Natural killer cell treated with Interleukin-12 subunit alpha and Interleukin-12 subunit beta and Interleukin-15 and Interleukin-18, amount 100 ng/mL, for 72 hours (primary cell): ENCODE results near the gene CFAP90. TPM values are rescaled to one million over a fixed set of nuclear protein-coding genes. Genes with fewer than 3 reads are reported as not detected.

ENCODE experiments used
- ATAC-seq, 2 donors: fragments of 150-1000 bp; cut with Tn5 transposase in 1 of 2; sonication (Bioruptor Pico), chemical (Tn5 transposase) in 1 of 2; 2 replicates each; pipeline ENCODE4 v1.10.0; 2021
- DNase-seq: peaks from one replicate; pipeline ENCODE4 v3.0.0; 2022; ENCODE audit warnings: low spot score
- H3K27ac Mint-ChIP-seq, 2 donors: 1 replicate in 1 of 2; 2 replicates in 1 of 2; pipeline ENCODE4 v1.8.0; 2022; ENCODE audit warnings: mixed read lengths in 2 of 2, mild to moderate bottlenecking in 1 of 2, moderate library complexity in 1 of 2
- H3K27me3 Mint-ChIP-seq, 2 donors: 1 replicate in 1 of 2; 2 replicates in 1 of 2; pipeline ENCODE4 v1.8.0; 2022; ENCODE audit warnings: mixed read lengths in 2 of 2
- H3K36me3 Mint-ChIP-seq: one replicate; pipeline ENCODE4 v1.8.0; 2022; ENCODE audit warnings: mixed read lengths
- H3K4me1 Mint-ChIP-seq, 2 donors: 1 replicate in 1 of 2; 2 replicates in 1 of 2; pipeline ENCODE4 v1.8.0; 2022; ENCODE audit warnings: low read depth in 2 of 2, mixed read lengths in 2 of 2, mild to moderate bottlenecking in 1 of 2
- H3K4me3 Mint-ChIP-seq: one replicate; pipeline ENCODE4 v1.8.0; 2022; ENCODE audit warnings: mixed read lengths
- H3K9me3 Mint-ChIP-seq: 2 replicates; pipeline ENCODE4 v1.8.0; 2022; ENCODE audit warnings: mixed read lengths
- total RNA-seq, 2 donors: library from RNA; stranded (reverse); gene quantifications; one replicate each; pipeline ENCODE4 v1.2.3, GENCODE V29; 2022

The CFAP90 gene
- total RNA-seq, 2 donors from 2014 or later: not detected

DNA sequence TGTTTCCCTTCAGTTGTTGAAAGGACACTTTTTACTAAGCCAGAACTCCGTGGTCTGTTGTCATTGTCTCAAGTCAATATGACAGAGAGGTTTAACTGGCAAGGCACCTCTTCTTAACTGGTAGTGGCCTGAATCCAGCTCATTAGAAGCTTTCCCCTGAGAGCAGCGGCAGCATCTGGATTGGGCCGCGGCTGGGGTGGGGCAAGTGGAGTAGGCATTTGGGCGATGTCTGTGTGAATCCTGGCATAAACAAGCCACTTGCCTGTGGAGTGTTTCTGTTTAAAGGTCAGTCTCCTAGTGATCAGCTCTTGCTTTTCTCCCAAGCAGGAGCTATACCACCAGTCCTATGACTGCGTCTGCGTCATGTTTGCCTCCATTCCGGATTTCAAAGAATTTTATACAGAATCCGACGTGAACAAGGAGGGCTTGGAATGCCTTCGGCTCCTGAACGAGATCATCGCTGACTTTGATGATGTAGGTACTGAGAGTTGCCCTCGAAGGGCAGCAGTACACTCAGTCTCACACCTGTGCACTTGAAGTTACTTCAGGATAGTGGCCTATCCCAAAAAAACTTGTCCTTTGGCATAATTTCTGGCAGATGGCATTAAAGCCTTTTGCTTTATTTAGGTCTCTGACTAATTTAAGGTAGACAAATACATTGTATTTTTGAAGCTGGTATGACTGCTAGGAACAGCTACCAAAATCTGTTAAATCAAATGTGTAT, 48.9 kb downstream of the CFAP90 start:
- ATAC-seq (no peak), DNase-seq (no peak)
- no peaks in the 10 kb centered on the region for H3K9me3 Mint-ChIP-seq
- H3K27me3 Mint-ChIP-seq: peaks cover 2 to 5% of the 10 kb centered on the region in 2 donors
- no peak overlapping the region for H3K4me3 Mint-ChIP-seq
- H3K4me1 Mint-ChIP-seq: no peaks in the 10 kb centered on the region
- no peaks in the 10 kb centered on the region for H3K36me3 Mint-ChIP-seq
- H3K27ac Mint-ChIP-seq: no peak overlapping the region

DNA sequence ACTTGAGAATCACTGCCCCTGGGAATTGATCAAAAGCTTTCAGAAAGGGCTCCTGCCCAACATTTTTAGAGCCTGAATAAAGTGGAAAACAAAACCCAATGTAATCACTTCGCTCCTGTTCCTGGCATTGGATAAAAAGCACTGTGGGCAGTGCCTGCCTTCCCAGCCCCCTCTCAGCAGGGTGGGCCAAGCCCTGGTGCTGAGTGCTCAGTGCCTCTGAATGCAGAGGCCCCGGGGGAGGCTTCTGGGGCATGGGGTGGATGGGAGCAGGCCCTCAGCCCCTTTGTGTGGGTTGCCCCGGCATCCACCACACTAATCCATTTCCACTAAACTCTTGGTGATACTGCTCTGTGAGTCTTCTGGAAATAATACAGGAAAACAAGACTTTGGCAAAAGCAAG, 55.6 kb downstream of the CFAP90 start:
- no peak for ATAC-seq
- Mint-ChIP-seq H3K4me3 (no peak overlapping the region), H3K27ac (no peak overlapping the region), H3K4me1 (no peaks in the 10 kb centered on the region), H3K9me3 (no peaks in the 10 kb centered on the region), H3K36me3 (no peaks in the 10 kb centered on the region), H3K27me3 (peaks cover 2 to 5% of the 10 kb centered on the region in 2 donors)
- no peak for DNase-seq

DNA sequence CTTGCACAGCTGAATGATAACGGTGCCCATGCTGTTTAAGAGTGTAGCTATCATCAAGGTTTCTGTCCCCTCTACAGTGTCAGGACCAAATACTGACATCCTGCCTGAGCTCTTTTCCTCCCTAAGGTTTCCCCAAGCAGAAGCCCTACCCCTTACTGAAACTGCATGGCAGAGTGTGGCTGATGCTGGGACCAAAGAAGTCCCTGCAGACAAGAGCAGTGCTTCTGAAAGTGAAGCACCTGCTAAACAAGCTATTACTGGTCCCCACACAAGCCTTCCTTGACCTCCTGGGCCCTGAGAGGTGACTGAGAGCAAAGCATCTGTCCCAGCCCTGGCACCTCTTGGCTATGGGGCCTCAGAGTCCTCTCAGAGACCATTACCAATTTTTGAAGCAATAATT, 56.1 kb downstream of the CFAP90 start:
- DNase-seq (no peak), ATAC-seq (no peak)
- Mint-ChIP-seq H3K36me3 (no peaks in the 10 kb centered on the region), H3K27ac (no peak overlapping the region), H3K4me3 (no peak overlapping the region), H3K9me3 (no peaks in the 10 kb centered on the region), H3K27me3 (peaks cover 2 to 7% of the 10 kb centered on the region in 2 donors), H3K4me1 (no peaks in the 10 kb centered on the region)

DNA sequence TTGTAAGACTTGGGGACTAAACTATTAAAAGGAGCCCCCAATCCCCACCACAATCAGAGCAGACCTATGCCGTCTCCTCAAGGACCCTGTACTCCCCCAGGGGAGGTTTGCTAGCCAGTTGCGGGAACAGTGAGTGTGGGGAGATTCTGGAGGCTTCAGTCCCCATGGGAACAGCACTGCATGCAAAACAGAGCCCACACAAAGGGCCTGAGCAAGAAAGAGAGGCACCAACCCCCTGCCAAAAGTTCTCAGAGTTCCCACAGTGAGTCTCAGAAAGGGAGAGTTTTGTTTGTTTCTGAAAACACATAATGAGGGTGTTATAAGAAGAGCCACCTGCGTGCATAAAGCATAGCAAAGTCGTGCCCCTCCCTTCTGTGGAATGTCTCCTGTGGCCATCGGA, 56.6 kb downstream of the CFAP90 start:
- peaks cover 2 to 7% of the 10 kb centered on the region in 2 donors for H3K27me3 Mint-ChIP-seq
- no peaks in the 10 kb centered on the region for H3K4me1 Mint-ChIP-seq
- no peak overlapping the region for H3K27ac Mint-ChIP-seq
- DNase-seq (no peak), ATAC-seq (no peak)
- no peaks in the 10 kb centered on the region for H3K9me3 Mint-ChIP-seq
- no peak overlapping the region for H3K4me3 Mint-ChIP-seq
- H3K36me3 Mint-ChIP-seq: no peaks in the 10 kb centered on the region

DNA sequence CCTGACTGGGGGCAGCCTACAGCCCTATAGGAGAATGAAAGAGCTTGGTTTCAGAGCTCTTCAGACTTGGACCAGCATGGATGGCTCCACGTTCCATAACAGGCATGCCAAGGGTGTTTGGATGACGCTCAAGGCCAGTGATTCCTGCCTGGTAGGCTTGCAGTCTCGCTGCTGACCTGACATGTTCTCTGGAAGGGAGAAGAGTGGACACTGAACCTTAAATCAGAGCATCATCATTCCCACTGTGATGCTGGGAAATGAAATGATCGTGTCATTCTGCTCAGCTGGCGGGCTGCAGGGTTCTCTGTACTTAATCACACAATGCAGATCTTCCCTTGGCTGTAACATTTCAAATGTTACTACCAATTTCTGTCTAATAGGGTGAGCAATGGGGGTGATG, 57.0 kb downstream of the CFAP90 start:
- Mint-ChIP-seq H3K4me1 (no peaks in the 10 kb centered on the region), H3K9me3 (no peaks in the 10 kb centered on the region), H3K4me3 (no peak overlapping the region), H3K36me3 (no peaks in the 10 kb centered on the region), H3K27ac (no peak overlapping the region), H3K27me3 (peaks cover 2 to 7% of the 10 kb centered on the region in 2 donors)
- DNase-seq (no peak), ATAC-seq (no peak)

DNA sequence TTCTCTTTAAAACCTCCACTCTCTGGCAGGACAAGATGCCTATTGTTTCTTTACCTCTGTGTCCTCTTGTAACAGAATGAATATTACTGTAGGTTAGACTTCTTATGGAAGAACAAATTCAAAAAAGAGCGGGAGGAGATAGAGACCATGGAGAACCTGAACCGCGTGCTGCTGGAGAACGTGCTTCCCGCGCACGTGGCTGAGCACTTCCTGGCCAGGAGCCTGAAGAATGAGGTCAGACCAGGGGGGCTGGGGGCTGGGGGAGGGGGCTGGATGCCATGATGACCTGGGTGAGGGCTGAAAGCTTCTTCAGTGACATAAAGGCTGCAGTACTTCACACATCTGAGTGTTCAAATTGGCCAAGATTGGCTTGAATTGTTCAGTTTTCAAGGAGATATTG, 61.4 kb downstream of the CFAP90 start:
- no peak overlapping the region for H3K4me3 Mint-ChIP-seq
- peaks cover 3 to 27% of the 10 kb centered on the region in 2 donors for H3K27me3 Mint-ChIP-seq
- H3K9me3 Mint-ChIP-seq: no peaks in the 10 kb centered on the region
- no peaks in the 10 kb centered on the region for H3K4me1 Mint-ChIP-seq
- no peaks in the 10 kb centered on the region for H3K36me3 Mint-ChIP-seq
- DNase-seq (no peak), ATAC-seq (no peak)
- no peak overlapping the region for H3K27ac Mint-ChIP-seq

DNA sequence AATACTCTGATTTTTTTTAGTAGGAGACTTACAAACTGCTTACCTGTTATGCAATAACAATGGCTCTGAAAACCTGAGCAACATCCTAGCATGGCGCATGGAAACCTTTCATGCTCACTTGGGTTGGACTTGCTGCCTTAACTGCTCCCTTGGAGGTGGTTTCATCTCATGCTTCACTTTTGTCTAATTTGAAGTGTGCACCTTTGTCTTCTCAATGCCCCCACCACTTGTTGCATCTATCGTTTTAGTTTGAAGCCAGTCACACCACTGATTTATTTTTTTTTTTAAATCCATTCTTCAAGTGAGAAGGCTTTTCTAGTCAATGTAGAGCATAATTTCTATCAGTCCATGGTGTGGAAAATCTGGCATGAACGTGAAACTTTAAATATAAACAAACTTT, 63.2 kb downstream of the CFAP90 start:
- no peaks in the 10 kb centered on the region for H3K36me3 Mint-ChIP-seq
- H3K9me3 Mint-ChIP-seq: no peaks in the 10 kb centered on the region
- H3K4me1 Mint-ChIP-seq: no peaks in the 10 kb centered on the region
- no peak overlapping the region for H3K4me3 Mint-ChIP-seq
- no peak overlapping the region for H3K27ac Mint-ChIP-seq
- no peak for DNase-seq
- H3K27me3 Mint-ChIP-seq: peaks cover 8 to 41% of the 10 kb centered on the region in 2 donors
- ATAC-seq: no peak

DNA sequence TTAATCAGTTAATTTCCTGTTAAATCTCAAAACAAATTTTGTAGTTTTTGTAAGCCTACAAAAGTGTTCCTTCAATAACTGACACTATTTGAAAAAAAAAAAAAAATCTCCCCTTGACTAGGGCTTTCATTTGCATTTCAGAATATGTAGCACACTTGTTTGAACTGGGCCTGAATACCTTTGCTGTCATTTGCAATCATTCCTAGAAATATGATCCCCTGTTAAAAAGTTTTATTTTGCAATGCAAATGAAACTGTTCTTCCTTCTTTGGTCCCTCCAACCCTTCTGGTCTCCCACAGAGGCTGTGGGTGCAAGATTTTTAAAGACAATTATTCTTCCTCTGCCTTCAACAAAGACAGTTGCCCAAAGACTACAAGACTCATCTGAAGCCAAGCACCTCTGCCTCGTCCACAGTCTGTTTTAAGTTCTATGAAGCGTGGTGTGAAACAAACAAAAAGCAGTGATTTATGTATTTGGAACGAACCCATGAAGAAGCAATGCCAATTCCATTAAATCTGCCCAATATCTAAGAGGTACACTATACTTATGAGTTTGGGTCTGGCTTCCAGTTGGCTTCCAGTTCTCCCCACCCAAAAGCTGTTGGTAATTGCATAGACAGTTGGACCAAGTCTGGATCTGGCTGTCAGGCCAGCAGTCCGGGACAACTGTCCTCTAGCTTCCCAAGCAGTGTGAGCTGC, 66.1 kb downstream of the CFAP90 start:
- DNase-seq (no peak), ATAC-seq (no peak)
- peaks cover 12 to 53% of the 10 kb centered on the region in 2 donors for H3K27me3 Mint-ChIP-seq
- H3K4me3 Mint-ChIP-seq: no peak overlapping the region
- H3K36me3 Mint-ChIP-seq: no peaks in the 10 kb centered on the region
- H3K27ac Mint-ChIP-seq: no peak overlapping the region
- H3K4me1 Mint-ChIP-seq: no peaks in the 10 kb centered on the region
- no peaks in the 10 kb centered on the region for H3K9me3 Mint-ChIP-seq

DNA sequence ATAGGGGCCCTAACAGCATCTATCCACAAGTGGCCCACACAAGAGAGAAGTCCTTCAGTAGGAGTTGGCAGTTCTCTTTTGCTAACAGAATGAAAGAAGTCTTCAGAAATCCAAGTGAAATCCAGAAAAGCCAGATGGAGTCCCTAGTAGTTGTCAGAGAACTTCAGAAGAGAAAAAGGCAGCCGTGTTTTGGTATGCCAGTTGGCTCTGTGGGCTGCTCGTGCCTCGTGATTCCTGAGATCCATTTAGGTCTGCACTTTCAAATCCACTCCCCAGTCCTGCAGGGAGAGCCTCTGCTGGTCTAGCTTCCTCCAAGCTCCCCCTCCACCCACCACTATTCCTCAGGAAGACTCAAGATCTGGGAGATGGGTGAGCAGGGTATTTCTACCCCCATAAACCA, 69.0 kb downstream of the CFAP90 start:
- no peak overlapping the region for H3K27ac Mint-ChIP-seq
- peaks cover 8 to 9% of the 10 kb centered on the region in 2 donors for H3K4me1 Mint-ChIP-seq
- no peaks in the 10 kb centered on the region for H3K9me3 Mint-ChIP-seq
- H3K27me3 Mint-ChIP-seq: peaks cover 20 to 55% of the 10 kb centered on the region in 2 donors
- ATAC-seq (no peak), DNase-seq (no peak)
- H3K36me3 Mint-ChIP-seq: no peaks in the 10 kb centered on the region
- H3K4me3 Mint-ChIP-seq: no peak overlapping the region

Other genes with a start within 250 kb of the CFAP90 start
- 10 to 100 TPM; 13.6 to 16.2 TPM for gene FASTKD3, start 17.9 kb upstream of the CFAP90 start, total RNA-seq
- 10 to 100 TPM; 72.7 to 91.3 TPM for gene MTRR, start 18.0 kb upstream of the CFAP90 start, total RNA-seq